GM15510 (cell line): Measurements from ENCODE around the gene MYG1.

ENCODE experiments used
- POLR2A ChIP-seq: IDR thresholded peaks from 3 replicates; pipeline ENCODE4 v1.6.1; 2011; ENCODE audit warnings: borderline replicate concordance; ENCODE audit not compliant: insufficient read length; ENCODE audit errors: extremely low read depth

The MYG1 gene, protein sequence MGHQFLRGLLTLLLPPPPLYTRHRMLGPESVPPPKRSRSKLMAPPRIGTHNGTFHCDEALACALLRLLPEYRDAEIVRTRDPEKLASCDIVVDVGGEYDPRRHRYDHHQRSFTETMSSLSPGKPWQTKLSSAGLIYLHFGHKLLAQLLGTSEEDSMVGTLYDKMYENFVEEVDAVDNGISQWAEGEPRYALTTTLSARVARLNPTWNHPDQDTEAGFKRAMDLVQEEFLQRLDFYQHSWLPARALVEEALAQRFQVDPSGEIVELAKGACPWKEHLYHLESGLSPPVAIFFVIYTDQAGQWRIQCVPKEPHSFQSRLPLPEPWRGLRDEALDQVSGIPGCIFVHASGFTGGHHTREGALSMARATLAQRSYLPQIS

GRCh38 chr12:53299454-53300180 lies at the start of gene MYG1:
TSS of gene MYG1 (plus strand) at chr12:53299695. CDS start at chr12:53299738, 43 bp downstream.
- TF ChIP-seq POLR2A = peak; percentile 83

GRCh38 chr12:53251477-53252348 lies 47.8 kb upstream of the MYG1 start:
- TF ChIP-seq POLR2A = peak; percentile 77

DNA sequence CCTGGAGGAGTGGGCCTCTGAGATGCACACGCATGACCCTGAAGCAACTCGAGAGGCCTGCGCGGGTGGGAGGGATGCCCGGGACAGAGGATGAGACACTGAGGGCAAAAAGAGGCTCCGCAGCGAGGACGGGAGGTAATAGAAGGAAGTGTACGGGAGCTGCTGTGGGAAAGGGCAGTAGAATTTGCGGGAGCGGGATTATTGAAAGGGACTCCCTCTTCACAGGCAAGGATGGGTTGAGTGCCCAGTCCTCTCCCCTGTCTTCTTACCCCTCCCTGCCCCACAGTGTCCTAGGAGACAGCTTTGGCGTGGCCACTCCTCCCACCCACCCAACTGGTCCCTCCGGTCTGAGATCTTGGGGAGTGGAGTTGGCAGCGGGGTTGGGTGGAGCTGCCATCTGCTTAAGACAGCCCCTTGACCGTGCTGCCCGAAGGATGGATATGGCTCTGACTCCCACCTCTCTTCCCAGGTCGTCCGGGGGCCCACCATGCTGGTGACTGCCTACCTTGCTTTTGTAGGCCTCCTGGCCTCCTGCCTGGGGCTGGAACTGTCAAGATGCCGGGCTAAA lies 47.1 kb upstream of the MYG1 start:
- no peak for TF ChIP-seq POLR2A

DNA sequence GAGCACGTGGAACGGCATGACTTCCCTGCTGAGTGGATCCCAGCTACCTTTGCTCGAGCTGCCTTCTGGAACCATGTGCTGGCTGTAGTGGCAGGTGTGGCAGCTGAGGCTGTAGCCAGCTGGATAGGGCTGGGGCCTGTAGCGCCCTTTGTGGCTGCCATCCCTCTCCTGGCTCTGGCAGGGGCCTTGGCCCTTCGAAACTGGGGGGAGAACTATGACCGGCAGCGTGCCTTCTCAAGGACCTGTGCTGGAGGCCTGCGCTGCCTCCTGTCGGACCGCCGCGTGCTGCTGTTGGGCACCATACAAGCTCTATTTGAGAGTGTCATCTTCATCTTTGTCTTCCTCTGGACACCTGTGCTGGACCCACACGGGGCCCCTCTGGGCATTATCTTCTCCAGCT lies 46.2 kb upstream of the MYG1 start:
- TF ChIP-seq POLR2A = no peak

DNA sequence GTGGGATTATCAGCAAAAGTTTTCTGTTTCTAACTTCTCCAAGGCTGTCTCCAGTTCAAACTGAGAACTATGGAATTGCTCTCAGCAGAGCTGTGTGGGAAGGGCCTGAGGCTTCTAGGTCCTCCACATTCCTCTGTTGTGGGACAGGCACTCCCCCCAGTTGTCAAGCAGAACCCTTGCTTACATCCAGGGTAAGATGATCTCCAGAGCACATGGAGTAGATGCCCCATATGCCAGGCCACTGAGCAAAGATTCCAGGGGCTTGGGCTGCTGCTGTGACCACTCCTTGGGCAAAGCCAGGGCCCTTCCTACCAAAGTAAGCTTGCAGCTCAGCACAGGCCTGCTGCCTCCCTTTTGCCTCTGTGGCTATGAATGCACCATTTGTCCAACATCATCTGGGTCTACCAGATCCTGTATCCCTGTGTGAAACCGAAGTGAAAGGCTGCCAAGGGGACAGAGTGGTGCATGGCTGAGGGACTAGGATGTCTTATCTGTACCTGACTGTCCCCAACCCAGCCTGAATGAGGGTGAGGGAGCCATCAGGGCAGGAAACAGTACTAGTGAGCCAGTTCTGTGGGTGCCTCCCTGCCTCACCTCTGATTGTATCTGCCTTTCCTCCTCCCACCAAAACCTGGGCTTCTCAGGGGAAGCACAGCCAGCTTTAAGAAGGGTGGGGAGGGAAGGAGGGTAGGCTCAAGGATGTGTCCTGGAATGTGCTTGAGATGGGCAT lies 44.5 kb upstream of the MYG1 start:
- TF ChIP-seq POLR2A = no peak

DNA sequence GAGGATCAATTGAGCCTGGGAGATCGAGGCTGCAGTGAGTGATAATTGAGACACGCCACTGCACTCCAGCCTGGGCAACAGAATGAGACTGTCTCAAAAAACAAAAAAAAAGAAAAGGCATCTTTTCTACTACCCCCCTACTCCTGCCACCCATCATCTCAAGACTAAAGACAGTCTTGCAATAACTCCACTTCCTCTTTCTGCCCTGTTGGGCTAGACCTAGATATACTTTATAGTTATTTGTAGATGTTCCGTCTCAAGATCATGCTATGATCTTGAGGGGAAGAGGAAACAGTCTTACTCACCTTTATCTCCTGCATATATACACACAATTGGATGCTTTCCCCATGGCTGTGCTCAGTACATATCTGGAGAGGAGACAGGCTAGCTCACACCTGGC lies 43.5 kb upstream of the MYG1 start:
- TF ChIP-seq POLR2A = no peak

- no peak for TF ChIP-seq POLR2A
These were observed 40.7 kb upstream of the MYG1 start for GRCh38 chr12:53258541-53259539.

GRCh38 chr12:53259891-53260290 lies 39.6 kb upstream of the MYG1 start:
- TF ChIP-seq POLR2A = no peak

- TF ChIP-seq POLR2A = no peak
These were observed 33.7 kb upstream of the MYG1 start for GRCh38 chr12:53265783-53266182.

DNA sequence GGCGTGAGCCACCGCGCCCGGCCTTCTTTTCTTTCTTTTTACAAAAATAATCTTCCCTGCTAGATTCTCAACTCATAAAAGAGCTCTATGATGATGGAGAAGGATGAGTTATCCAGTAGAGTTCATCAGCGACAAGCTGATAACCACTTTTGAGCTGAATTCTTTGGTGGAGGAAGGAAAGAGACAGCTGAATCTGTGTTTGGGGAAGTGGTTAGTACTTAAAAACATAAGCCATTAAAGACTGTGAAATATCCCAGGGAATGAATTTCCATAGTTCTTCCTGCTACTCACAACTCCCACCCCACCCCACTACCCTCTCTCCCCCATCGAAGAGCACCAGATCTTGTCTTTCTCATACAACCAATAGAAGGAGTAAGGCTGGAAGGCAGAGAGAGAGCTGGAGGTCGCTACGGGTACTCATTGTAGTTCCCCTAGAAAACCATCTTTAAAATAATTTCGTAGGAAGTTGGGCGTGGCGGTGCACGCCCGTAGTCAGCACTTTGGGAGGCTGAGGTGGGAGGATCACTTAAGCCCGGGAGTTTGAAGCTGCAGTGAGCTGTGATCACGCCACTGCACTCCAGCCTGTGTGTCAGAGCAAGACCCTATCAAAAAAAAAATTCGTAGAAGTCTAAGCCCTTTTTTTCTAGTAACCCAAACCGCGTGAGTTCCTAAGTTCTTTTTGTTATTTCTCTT lies 32.0 kb upstream of the MYG1 start:
- TF ChIP-seq POLR2A = no peak

GRCh38 chr12:53267999-53268629 lies 31.4 kb upstream of the MYG1 start, which contains the start of gene ESPL1:
TSS of gene ESPL1 (plus strand) at chr12:53268299. CDS start at chr12:53268767, 468 bp downstream.
- peak; percentile 49 for TF ChIP-seq POLR2A
